IPS-18c (cell line): ENCODE results near the gene MPV17L2.
A peak's percentile ranks its signal among the peaks of the same experiment; 100 is the strongest.

ENCODE experiments used
- H3K4me3 ChIP-seq: 2 replicates; pipeline ENCODE4 v1.7.0; 2013; ENCODE audit warnings: low read depth, mild to moderate bottlenecking, low read length, moderate library complexity; ENCODE audit not compliant: insufficient read depth
- H3K9me3 ChIP-seq: one replicate; pipeline ENCODE4 v1.6.1; 2013; ENCODE audit warnings: mild to moderate bottlenecking, low read length, moderate library complexity; ENCODE audit not compliant: control insufficient read depth, insufficient read depth

Gene MPV17L2

DNA sequence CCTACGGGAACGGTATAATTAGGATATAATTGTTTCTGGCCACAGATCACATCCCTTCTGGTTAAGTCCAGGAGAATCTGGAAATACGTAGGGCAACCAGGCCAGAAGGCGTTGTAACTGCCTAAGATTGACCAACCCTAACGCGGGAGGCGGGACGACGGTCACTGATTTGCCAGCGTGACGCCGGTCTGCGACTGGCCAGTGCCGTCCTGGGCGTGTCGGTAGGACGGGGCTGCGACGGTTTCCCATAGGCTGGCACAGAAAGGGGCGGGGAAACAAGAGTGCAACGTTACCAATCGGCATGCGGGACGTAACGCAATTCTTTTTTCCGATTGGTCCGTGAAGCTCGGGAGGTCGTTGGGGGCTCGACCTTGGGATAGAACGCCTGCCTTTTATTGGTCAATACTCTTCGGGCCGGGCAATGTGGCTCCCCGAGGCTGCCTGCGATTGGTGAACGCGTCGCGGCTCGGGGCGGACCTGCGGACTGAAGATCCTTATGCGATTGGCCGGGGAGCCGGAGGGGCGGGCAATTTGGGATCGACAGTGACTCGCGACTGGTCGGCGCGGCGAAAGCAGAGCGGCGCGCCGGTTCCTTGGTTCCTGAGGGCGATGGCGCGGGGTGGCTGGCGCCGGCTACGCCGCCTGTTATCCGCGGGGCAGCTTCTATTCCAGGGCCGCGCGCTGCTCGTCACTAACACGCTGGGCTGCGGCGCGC is at the start of gene MPV17L2:
TSS of gene MPV17L2 (plus strand) at position 546 of the 715 bp plus-strand sequence. CDS start at position 610, 64 bp downstream.
- Histone ChIP-seq H3K4me3 (peak within 1 kb of the TSS; percentile 87), H3K9me3 (no peaks in the 10 kb centered on the region)

DNA sequence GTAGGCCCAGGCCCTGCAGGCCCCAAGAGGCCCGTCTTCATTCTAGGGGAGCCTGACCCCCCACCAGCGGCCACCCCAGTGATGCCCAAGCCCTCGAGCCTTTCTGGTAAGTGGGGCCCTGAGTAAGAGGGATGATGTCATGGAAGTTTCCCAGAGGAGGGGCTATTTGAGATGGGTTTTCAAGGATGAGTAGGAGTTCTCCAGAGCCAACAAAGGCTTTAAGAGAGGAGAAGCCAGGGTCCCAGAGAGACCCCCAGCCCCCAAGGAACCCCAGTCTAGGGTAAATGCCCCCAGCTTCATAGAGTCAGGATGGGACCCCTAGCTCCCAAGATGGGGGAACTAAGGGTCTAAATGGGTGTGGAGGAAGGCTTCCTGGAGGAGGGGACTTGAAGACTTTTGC is 49.1 kb upstream of the MPV17L2 start:
- H3K9me3 ChIP-seq, result no peaks in the 10 kb centered on the region
- no peak overlapping the region for H3K4me3 ChIP-seq

DNA sequence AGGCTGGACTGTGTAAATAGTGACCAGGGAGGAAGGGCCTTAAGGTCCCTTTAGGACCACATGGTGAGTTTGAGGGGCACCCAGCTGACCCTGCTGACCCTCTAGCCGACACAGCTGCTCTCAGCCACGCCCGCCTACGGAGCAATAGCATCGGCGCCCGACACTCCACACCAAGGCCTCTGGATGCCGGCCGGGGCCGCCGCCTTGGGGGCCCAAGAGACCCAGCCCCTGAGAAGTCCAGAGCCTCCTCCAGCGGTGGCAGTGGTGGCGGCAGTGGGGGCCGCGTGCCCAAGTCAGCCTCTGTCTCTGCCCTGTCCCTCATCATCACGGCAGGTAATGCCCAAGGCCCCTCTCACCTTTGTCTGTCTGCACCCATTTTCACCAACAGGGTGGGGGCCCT is 48.7 kb upstream of the MPV17L2 start:
- no peak overlapping the region for H3K4me3 ChIP-seq
- no peaks in the 10 kb centered on the region for H3K9me3 ChIP-seq

DNA sequence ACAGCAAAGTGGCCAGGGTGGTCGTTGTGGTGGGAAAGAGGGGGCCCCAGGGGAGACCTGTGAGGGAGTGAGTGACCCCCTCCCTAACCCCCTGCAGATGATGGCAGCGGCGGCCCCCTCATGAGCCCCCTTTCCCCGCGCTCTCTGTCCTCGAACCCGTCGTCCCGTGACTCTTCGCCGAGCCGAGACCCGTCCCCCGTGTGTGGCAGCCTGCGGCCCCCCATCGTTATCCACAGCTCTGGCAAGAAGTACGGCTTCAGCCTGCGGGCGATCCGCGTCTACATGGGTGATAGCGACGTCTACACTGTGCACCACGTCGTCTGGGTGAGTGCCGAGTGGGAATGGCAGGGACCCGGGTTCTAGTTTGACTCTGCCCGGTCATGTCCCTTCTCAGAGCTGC is 48.1 kb upstream of the MPV17L2 start:
- Histone ChIP-seq H3K4me3 (no peak overlapping the region), H3K9me3 (no peaks in the 10 kb centered on the region)

DNA sequence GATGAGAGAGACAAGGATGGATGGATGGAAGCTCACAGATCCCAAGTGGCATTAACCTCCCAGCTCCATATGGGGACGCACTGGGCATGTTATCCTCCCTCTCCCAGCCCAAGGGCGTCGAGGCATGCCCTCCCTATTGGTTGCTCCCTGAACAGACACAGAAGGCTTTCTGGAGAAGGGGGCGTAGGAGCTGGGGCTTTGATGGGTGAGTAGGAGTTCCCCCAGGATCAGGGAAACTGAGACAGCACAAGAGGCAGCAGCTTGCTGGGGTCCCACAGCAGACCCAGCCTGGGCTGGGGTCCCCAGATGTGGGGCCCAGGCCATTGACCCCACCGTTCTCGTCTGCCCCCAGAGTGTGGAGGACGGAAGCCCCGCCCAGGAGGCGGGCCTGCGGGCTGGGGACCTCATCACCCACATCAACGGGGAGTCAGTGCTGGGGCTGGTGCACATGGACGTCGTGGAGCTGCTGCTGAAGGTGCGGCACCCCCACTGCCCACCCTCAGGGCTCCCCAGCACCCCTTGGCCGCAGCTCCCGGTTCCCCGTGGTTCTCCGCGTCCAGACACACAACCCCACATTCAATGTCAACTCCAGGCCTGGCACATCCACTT is 47.5 kb upstream of the MPV17L2 start:
- no peak overlapping the region for H3K4me3 ChIP-seq
- no peaks in the 10 kb centered on the region for H3K9me3 ChIP-seq

DNA sequence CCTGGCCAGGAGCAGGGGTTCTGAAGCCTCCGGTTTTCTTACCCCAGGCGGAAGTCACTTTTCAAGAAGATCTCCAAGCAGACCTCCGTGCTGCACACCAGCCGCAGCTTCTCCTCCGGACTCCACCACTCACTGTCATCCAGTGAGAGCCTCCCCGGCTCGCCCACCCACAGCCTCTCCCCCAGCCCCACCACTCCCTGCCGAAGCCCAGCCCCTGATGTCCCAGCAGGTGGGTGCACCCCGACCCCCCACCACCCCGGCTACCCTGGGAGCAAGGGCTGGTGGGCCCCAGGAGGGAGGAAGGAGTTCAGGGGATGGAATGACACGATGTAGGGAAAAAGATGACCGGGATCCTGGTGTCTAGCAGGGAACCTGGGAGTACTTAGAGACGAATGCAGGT is 45.6 kb upstream of the MPV17L2 start:
- H3K9me3 ChIP-seq, result no peaks in the 10 kb centered on the region
- H3K4me3 ChIP-seq, result no peak overlapping the region

DNA sequence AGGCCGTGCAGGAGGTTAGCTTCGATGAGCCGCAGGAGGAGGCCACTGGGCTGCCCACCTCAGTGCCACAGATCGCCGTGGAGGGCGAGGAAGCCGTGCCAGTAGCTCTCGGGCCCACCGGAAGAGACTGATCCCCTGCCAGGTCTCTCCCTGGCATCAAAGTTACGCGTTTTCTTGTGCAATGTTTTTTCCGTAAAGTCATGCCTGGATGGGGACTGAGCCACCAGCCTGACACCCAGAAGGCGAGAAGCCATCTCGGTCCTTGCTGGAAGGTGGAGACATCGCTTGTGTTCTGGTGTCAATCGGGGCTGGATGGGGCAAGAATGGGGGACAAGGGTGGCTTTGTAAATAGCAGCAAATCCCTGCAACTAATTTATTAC is 43.4 kb upstream of the MPV17L2 start:
- H3K4me3 ChIP-seq, result no peak overlapping the region
- no peaks in the 10 kb centered on the region for H3K9me3 ChIP-seq

DNA sequence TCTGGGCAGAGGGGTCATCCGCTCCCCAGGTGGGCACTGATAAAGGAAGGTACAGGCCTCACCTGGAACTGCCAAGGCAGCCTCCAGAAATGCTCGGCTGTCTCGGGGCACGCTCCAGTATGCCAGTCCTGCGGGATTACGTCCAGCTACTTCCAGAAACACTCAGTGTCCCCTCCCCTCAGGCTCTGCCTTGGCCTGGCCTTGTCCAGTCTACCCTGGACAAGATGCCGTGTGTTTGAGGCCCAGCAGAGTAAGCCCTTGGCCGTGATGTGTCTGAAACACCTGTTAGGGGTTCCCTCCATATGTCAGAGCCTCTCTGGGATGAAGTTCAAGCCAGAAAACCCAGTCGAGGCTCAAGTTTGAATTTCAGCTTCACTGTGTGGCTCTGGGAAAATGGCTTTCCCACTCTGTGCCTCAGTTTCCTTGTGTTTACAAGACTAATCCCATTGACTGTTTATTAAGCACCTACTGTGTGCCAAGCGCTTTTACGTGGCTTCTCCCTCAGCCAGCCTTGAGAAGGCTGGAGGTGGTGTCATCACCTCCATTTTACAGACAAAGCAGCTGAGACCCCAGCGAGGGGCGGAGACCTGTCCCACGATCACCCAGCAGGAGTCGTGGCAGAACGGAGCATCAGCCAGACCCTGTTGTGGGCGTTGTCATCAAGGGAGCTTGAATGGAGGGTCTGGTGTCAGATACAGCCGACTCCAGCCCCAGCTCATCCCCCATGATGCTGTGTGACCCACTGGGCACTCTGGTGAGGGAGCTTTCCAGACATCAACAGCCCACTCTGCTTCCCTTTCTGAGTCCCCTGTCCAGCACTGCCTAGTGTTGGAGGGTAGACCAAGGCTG is 42.0 kb upstream of the MPV17L2 start:
- Histone ChIP-seq H3K9me3 (no peaks in the 10 kb centered on the region), H3K4me3 (no peak overlapping the region)

DNA sequence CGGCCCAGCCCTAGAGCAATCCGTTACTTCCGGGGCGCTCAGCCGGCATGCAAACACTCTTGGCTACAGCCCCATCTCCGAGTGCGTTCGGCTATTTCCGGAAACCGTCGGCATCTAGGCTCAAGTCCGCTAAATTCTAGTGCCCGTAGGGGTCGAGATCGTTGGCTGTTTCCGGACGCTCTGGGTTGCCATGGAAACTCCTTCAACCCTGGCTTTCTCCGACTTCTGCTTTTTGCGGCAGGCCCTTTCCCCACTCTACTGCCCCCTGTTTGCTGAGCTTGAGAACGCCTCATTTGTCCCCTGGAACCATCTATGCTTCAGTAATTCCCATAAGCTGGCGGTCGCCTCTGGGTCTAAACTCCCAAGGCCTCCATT is 40.6 kb upstream of the MPV17L2 start:
- H3K9me3 ChIP-seq, result no peaks in the 10 kb centered on the region
- peak overlapping the region; percentile 54; the same call in 1 of the 2 replicates for H3K4me3 ChIP-seq

DNA sequence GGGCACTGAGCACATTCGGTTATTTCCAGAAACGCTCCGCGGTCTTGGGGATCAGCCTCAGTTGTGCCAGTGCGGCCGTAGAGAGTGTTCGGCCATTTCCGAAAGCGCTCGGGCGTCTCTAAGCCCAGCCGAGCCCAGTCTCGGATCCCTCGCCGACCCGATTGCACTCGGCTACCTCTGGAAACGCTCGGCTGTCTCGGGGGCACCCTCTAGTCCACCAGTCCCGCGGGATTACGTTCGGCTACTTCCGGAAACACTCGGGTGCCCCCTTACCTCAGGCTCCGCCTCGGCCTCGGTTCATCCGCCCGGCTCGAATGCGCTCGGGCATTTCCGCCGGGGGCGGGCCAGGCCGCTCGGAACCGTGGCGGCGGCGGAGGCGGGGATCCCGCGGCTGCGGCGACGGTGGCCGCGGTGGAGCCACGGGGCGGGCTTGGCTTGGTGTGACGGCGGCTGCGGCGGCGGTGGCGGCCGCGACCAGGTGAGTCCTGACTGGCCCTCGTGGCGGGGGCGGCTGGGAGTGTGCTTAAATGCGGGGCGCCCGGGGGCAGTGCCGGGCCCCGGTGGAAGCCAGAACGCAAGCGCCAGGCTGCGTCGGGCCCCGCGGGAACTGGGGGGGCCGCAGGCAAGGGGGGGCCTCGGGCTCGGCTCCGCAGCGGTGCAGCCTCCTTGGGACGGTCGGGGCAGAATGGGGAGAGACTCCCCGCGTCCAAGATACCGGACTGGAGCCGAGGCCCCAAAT is 40.0 kb upstream of the MPV17L2 start, which contains the start of gene PIK3R2:
TSS of gene PIK3R2 (plus strand) at position 347 of the 739 bp plus-strand sequence. CDS start 2,717 bp downstream, outside the sequence.
- Histone ChIP-seq H3K4me3 (peak within 1 kb of the TSS; percentile 85), H3K9me3 (no peaks in the 10 kb centered on the region)

DNA sequence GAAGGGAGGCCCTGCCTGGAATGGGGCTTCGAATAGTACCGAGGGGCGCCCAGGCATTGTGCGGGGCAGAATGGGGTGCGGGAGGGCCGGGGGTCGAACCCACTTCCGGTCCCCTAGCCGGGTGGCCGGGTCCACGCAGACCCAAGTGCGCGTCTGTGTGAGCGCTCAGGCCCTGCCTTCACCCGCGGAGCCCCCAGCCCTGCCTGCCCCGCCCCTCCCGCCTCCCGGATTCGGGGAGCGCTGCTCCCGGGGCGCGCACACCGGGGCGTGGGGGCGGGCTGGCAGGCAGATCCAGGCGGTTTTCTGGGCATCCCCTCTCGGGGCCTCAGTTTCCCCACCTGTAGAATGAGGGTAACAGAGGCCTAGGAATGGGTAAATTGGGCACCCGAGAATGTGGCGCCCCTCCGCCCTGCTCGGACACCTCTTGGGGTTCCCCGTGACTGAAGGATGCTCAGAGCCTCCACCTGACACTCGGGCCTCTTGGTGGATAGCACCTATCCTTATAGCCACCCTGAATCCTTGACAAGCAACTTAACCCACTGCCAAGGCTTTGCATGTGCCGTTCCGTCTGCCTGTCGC is 39.4 kb upstream of the MPV17L2 start:
- Histone ChIP-seq H3K4me3 (peak overlapping the region; percentile 85), H3K9me3 (no peaks in the 10 kb centered on the region)

DNA sequence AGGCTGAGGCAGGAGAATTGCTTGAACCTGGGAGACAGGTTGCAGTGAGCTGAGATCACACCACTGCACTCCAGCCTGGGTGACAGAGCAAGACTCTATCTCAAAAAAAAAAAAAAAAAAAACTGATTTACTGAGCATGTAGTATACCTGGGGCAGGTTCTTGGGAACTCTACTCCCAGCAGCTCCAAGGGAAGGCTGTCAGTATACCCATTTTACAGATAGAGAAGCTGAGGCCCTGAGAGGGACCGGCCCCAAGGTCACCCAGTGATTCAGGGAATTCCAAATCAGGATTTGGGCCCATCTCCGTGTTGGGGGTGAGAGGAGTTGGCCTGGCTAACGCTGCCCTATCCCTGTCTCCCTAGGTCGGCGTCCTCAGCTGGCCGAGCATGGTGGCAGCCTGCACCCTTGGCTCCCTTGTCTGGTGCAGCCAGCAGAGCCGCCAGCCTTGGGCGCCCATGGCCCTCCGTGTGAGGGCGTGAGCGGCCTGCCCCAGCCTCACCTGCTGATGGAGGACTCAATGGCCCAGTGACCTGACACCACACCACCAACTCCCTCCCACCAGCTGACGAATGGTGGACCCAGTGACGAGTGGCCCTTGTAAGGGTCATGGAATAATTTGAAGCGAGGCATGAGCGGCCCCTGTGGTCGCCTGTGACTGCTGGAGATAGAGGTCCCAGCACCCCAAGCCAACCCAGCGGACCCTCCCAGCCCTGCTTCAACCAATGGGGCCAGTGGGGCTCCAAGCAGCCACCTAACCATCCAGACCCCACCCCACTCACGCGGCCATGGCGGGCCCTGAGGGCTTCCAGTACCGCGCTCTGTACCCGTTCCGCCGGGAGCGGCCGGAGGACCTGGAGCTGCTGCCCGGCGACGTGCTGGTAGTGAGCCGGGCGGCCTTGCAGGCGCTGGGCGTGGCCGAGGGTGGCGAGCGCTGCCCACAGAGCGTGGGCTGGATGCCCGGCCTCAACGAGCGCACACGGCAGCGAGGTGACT is 37.6 kb upstream of the MPV17L2 start:
- H3K4me3 ChIP-seq, result no peak overlapping the region

DNA sequence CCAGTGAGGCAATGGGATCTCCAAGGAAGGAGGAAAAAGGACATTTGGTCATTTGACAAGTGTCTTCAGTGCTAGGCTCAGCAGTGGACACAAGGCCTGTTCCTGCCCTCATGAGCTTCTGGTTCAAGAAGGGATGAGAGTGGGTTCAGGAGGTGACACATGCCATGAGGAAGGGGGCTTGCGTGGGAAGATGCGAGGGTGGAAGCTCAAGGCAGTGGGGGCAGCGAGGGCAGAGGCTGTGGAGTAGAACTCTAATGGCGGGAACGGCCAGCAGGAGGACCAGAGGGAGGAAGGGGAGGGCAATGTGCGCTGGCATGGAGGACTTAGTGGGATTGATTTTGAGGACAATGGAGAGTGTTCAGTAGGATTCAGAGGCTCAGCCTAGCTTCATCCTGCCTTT is 36.8 kb upstream of the MPV17L2 start:
- no peak overlapping the region for H3K4me3 ChIP-seq
- H3K9me3 ChIP-seq, result no peaks in the 10 kb centered on the region

More for the DNA sequence above, 37.6 kb upstream of the MPV17L2 start:
- H3K9me3 ChIP-seq, result no peaks in the 10 kb centered on the region

DNA sequence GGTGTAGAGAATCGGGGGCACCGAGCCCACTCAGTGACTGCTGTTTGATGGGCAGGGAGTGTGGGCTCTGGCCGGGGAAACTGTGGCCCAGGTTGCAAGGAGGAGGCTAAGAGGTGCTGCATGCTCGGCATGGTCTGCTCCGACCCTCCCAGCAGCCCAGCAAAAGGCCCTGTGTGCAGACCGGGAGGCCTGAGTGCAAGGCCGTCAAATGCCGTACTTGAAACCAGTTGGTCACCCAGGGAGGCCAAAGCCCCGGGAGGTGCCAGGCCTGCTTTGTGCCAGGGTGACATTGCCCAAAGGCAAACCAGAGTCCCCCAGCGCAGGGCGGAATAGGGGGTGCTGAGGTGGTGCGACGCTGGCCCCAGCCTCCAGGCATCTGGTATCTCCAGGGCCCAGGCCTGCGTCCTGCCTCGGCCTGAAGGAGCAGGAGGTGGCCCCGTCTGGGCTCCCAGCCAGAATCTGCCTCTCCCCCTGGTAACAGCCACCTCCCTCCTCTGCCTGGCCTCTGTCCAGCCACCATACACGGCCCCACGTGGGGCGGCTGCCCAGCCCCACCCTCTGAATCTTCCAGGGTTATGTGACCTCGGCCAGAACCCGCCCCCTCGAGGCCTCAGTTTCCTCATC is 36.1 kb upstream of the MPV17L2 start:
- no peaks in the 10 kb centered on the region for H3K9me3 ChIP-seq
- H3K4me3 ChIP-seq, result no peak overlapping the region

DNA sequence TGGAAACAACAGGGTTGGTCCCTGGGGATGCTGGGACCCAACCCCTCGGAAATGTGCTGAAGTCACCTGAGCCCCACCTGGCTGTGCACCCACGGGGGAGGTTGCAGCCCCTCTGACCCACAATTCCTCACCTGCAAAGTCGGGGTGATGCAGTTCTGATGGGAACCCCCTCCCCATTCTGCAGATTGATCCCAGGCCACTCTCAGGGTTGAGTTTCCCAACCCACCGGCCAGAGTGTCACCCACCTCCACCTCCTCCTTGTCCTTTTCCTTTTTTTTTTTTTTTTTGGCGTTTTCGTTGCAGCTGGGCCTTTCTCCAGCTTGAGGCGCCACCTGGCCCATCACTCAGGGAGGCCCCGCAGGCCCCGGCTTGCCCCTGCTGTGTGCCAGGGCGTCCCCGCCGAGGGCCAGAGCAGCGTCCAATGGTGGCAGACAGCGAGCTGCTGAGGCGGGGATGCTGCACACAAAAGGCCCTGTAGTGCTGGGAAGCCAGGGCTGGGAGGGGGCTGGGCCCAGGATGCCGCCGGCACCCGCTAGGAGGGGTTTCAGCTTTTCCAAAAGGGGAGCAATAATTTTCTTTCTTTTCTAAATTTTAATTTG is 35.5 kb upstream of the MPV17L2 start:
- H3K4me3 ChIP-seq, result no peak overlapping the region
- H3K9me3 ChIP-seq, result no peaks in the 10 kb centered on the region
